GM19043 (cell line): Measurements from ENCODE around the gene SLC16A7.

ENCODE experiments used
- ATAC-seq: cut with Tn5 transposase; IDR thresholded peaks from one replicate; pipeline ENCODE4 v1.9.1; 2021; ENCODE audit warnings: low read depth; ENCODE audit not compliant: unreplicated experiment

SLC16A7 gene

GRCh38 chr12:59619461-59620240 is 23.8 kb downstream of the SLC16A7 start:
- ATAC-seq, result no peak

- no peak for ATAC-seq
Measured at GRCh38 chr12:59620326-59620725, 24.5 kb downstream of the SLC16A7 start.

- ATAC-seq, result no peak
Measured at GRCh38 chr12:59624732-59625460, 29.1 kb downstream of the SLC16A7 start.

GRCh38 chr12:59626382-59626781 is 30.6 kb downstream of the SLC16A7 start:
- no peak for ATAC-seq

GRCh38 chr12:59627582-59627981 is 31.8 kb downstream of the SLC16A7 start:
- no peak for ATAC-seq

GRCh38 chr12:59629890-59630289 is 34.1 kb downstream of the SLC16A7 start:
- ATAC-seq, result no peak

GRCh38 chr12:59632408-59632807 is 36.6 kb downstream of the SLC16A7 start:
- no peak for ATAC-seq

GRCh38 chr12:59634254-59634653 is 38.4 kb downstream of the SLC16A7 start:
- no peak for ATAC-seq

- no peak for ATAC-seq
Measured at GRCh38 chr12:59636945-59637691, 41.3 kb downstream of the SLC16A7 start.

GRCh38 chr12:59637692-59638070 is 41.9 kb downstream of the SLC16A7 start:
- ATAC-seq, result no peak

GRCh38 chr12:59643550-59643949 is 47.7 kb downstream of the SLC16A7 start:
- ATAC-seq, result no peak

- no peak for ATAC-seq
Measured at GRCh38 chr12:59645242-59645641, 49.4 kb downstream of the SLC16A7 start.

GRCh38 chr12:59646636-59647035 is 50.8 kb downstream of the SLC16A7 start:
- ATAC-seq, result no peak

- no peak for ATAC-seq
Measured at GRCh38 chr12:59649203-59649602, 53.4 kb downstream of the SLC16A7 start.

GRCh38 chr12:59650588-59651228 is 54.9 kb downstream of the SLC16A7 start:
- no peak for ATAC-seq

GRCh38 chr12:59651229-59651920 is 55.5 kb downstream of the SLC16A7 start:
- ATAC-seq, result no peak

GRCh38 chr12:59652130-59652529 is 56.3 kb downstream of the SLC16A7 start:
- ATAC-seq, result no peak

GRCh38 chr12:59654061-59654460 is 58.2 kb downstream of the SLC16A7 start:
- ATAC-seq, result no peak

GRCh38 chr12:59657266-59657665 is 61.4 kb downstream of the SLC16A7 start:
- ATAC-seq, result no peak

GRCh38 chr12:59657711-59658110 is 61.9 kb downstream of the SLC16A7 start:
- no peak for ATAC-seq
